Neural cell (in vitro differentiated cells): ENCODE results near the gene PTCD1.

Experiments used
- CTCF ChIP-seq: fragments of 450-650 bp; IDR thresholded peaks from 2 replicates; pipeline ENCODE4 v1.5.1; 2014; ENCODE audit warnings: antibody characterized with exemption, mild to moderate bottlenecking, moderate library complexity; ENCODE audit not compliant: poor library complexity, severe bottlenecking
- EP300 ChIP-seq: fragments of 450-650 bp; conservative IDR thresholded peaks from 2 replicates; pipeline ENCODE4 v1.6.1; 2014; ENCODE audit warnings: antibody characterized with exemption, mild to moderate bottlenecking, moderate library complexity; ENCODE audit not compliant: poor library complexity, severe bottlenecking
- EZH2 ChIP-seq: fragments of 200-600, 300-800 bp; shearing (Covaris generic), sonication (generic); IDR thresholded peaks from 2 replicates; pipeline ENCODE4 v1.6.1; 2014; ENCODE audit warnings: antibody characterized with exemption, low read length, borderline replicate concordance, mild to moderate bottlenecking; ENCODE audit not compliant: insufficient read depth, poor library complexity, severe bottlenecking
- POLR2AphosphoS5 ChIP-seq: IDR thresholded peaks from 2 replicates; pipeline ENCODE4 v1.6.1; 2012
- REST ChIP-seq: IDR thresholded peaks from 2 replicates; pipeline ENCODE4 v1.6.1; 2012; ENCODE audit warnings: borderline replicate concordance
- SMC3 ChIP-seq: fragments of 450-650 bp; conservative IDR thresholded peaks from 2 replicates; pipeline ENCODE4 v1.6.1; 2014; ENCODE audit warnings: antibody characterized with exemption, mild to moderate bottlenecking, moderate library complexity; ENCODE audit not compliant: poor library complexity

GRCh38 chr7:99380823-99381663 lies 57.6 kb downstream of the PTCD1 start:
- TF ChIP-seq CTCF, result no peak
- no peak for TF ChIP-seq REST
- no peak for TF ChIP-seq SMC3
- no peak for TF ChIP-seq POLR2AphosphoS5
- TF ChIP-seq EZH2, result no peak
- TF ChIP-seq EP300, result no peak
